Natural killer cell (primary cell): ENCODE measurements around the gene ARAP3. TPM values are rescaled to one million over a fixed set of nuclear protein-coding genes. Genes with fewer than 3 reads are reported as not detected.

Experiments used
- ATAC-seq, 3 donors: fragments of 150-1000 bp in 2 of 3; fragments of 200-7000 bp in 1 of 3; cut with Tn5 transposase; 1 replicate in 1 of 3; 2 replicates in 2 of 3; pipeline ENCODE4 v1.10.0; 2021; ENCODE audit warnings: mild to moderate bottlenecking in 2 of 3, moderate library complexity in 2 of 3
- DNase-seq, 2 donors: peaks; one replicate each; pipeline versions ENCODE4 v3.0.0 to v3.0.0-alpha.2; 2013 to 2021; ENCODE audit warnings: mixed read lengths in 1 of 2
- H3K27ac ChIP-seq: one replicate; pipeline ENCODE4 v1.5.1; 2013; ENCODE audit warnings: mild to moderate bottlenecking, low read length
- H3K27me3 ChIP-seq: one replicate; pipeline ENCODE4 v1.6.1; 2013; ENCODE audit warnings: low read length; ENCODE audit not compliant: control insufficient read depth, insufficient read depth
- H3K36me3 ChIP-seq: one replicate; pipeline ENCODE4 v1.6.1; 2013; ENCODE audit warnings: low read length; ENCODE audit not compliant: control insufficient read depth, insufficient read depth
- H3K4me1 ChIP-seq: one replicate; pipeline ENCODE4 v1.6.1; 2013; ENCODE audit warnings: low read length; ENCODE audit not compliant: control insufficient read depth, insufficient read depth
- H3K4me3 ChIP-seq: one replicate; pipeline ENCODE4 v1.5.1; 2013; ENCODE audit warnings: low read length
- H3K9me3 ChIP-seq: one replicate; pipeline ENCODE4 v1.6.1; 2013; ENCODE audit warnings: low read length; ENCODE audit not compliant: control insufficient read depth, insufficient read depth
- H3K27ac Mint-ChIP-seq, 2 donors: one replicate each; pipeline ENCODE4 v1.8.0; 2022; ENCODE audit warnings: mild to moderate bottlenecking in 2 of 2, mixed read lengths in 2 of 2, moderate library complexity in 1 of 2
- H3K27me3 Mint-ChIP-seq, 2 donors: one replicate each; pipeline ENCODE4 v1.8.0; 2022; ENCODE audit warnings: low read depth in 2 of 2, mixed read lengths in 2 of 2
- H3K36me3 Mint-ChIP-seq: one replicate; pipeline ENCODE4 v1.8.0; 2022; ENCODE audit warnings: mixed read lengths
- H3K4me1 Mint-ChIP-seq, 2 donors: one replicate each; pipeline ENCODE4 v1.8.0; 2022; ENCODE audit warnings: mixed read lengths in 2 of 2
- H3K4me3 Mint-ChIP-seq: one replicate; pipeline ENCODE4 v1.8.0; 2022; ENCODE audit warnings: mild to moderate bottlenecking, moderate library complexity, mixed read lengths
- H3K9me3 Mint-ChIP-seq, 2 donors: one replicate each; pipeline ENCODE4 v1.8.0; 2022; ENCODE audit warnings: mixed read lengths in 2 of 2
- CTCF ChIP-seq: fragments of 200-600 bp; IDR thresholded peaks from one replicate; pipeline ENCODE4 v1.8.0; 2022; ENCODE audit warnings: antibody characterized with exemption
- WGBS: methylation state at CpG from one replicate; pipeline ENCODE4 v1.1.7; 2013; ENCODE audit warnings: missing lambda C conversion rate; ENCODE audit not compliant: insufficient coverage; 5-methylcytosine and 5-hydroxymethylcytosine counted together
- intact Hi-C: fragments of 100-400 bp; cut with micrococcal nuclease; formaldehyde crosslinking; loops from one replicate; pipeline ENCODE4 v1.14.2; 2022
- total RNA-seq, 4 donors: library from RNA; stranded (reverse); fragments of 120-200 nt in 1 of 4; gene quantifications; one replicate each; pipeline versions ENCODE4 v1.2.3 to v1.2.4, GENCODE V29; 2013 to 2022

Gene ARAP3
- total RNA-seq, 3 donors from 2014 or later (not counting 1 experiment from before 2014, with no cell fraction given), result 13.9 to 25.2 (median 19.6) TPM

- Histone ChIP-seq H3K4me1 (peaks cover 21% of the 10 kb centered on the region), H3K27ac (no peak overlapping the region), H3K27me3 (no peaks in the 10 kb centered on the region), H3K4me3 (no peak overlapping the region), H3K9me3 (no peaks in the 10 kb centered on the region), H3K36me3 (peaks cover 19% of the 10 kb centered on the region)
- Mint-ChIP-seq H3K36me3 (peaks cover 9% of the 10 kb centered on the region), H3K27me3 (no peaks in the 10 kb centered on the region), H3K4me3 (no peak overlapping the region), H3K27ac (peak overlapping the region in 1 of 2 donors; percentile 54), H3K9me3 (no peaks in the 10 kb centered on the region), H3K4me1 (peaks cover 13 to 27% of the 10 kb centered on the region in 2 donors)
- 95% methylated on average over 9 of the region's 9 CpGs for WGBS
- TF ChIP-seq CTCF, result no peak
- ATAC-seq, result no peak
- no peak for DNase-seq
- intact Hi-C loops, result no loop called here
These were observed 41.3 kb downstream of the ARAP3 start for GRCh38 chr5:141640698-141641097.

GRCh38 chr5:141640051-141640415 is 42.0 kb downstream of the ARAP3 start:
- no peak overlapping the region for H3K4me3 Mint-ChIP-seq
- peaks cover 20 to 30% of the 10 kb centered on the region in 2 donors for H3K4me1 Mint-ChIP-seq
- Histone ChIP-seq H3K4me3 (no peak overlapping the region), H3K27me3 (no peaks in the 10 kb centered on the region), H3K27ac (no peak overlapping the region), H3K9me3 (no peaks in the 10 kb centered on the region), H3K36me3 (peaks cover 14% of the 10 kb centered on the region), H3K4me1 (peaks cover 25% of the 10 kb centered on the region)
- peaks cover 5% of the 10 kb centered on the region for H3K36me3 Mint-ChIP-seq
- H3K27ac Mint-ChIP-seq, result no peak overlapping the region
- no peaks in the 10 kb centered on the region for H3K9me3 Mint-ChIP-seq
- DNase-seq (no peak), ATAC-seq (no peak)
- intact Hi-C loops, result no loop called here
- 95% methylated on average over 3 of the region's 3 CpGs for WGBS
- no peaks in the 10 kb centered on the region for H3K27me3 Mint-ChIP-seq
- no peak for TF ChIP-seq CTCF

GRCh38 chr5:141639357-141640050 is 42.5 kb downstream of the ARAP3 start:
- Mint-ChIP-seq H3K27ac (no peak overlapping the region), H3K36me3 (no peaks in the 10 kb centered on the region), H3K9me3 (no peaks in the 10 kb centered on the region), H3K27me3 (no peaks in the 10 kb centered on the region), H3K4me3 (no peak overlapping the region), H3K4me1 (peaks cover 22 to 30% of the 10 kb centered on the region in 2 donors)
- H3K27ac ChIP-seq, result no peak overlapping the region
- ATAC-seq, result no peak
- H3K36me3 ChIP-seq, result peaks cover 12% of the 10 kb centered on the region
- intact Hi-C loops, result loop anchor here (5.0 kb wide), 2 partner anchors 43 to 47 kb away; partner anchors contain the start of gene ARAP3
- no peak for DNase-seq
- peaks cover 30% of the 10 kb centered on the region for H3K4me1 ChIP-seq
- no peaks in the 10 kb centered on the region for H3K27me3 ChIP-seq
- H3K4me3 ChIP-seq, result no peak overlapping the region
- no peaks in the 10 kb centered on the region for H3K9me3 ChIP-seq
- 97% methylated on average over 12 of the region's 12 CpGs for WGBS
- TF ChIP-seq CTCF, result no peak

GRCh38 chr5:141638771-141639170 is 43.3 kb downstream of the ARAP3 start:
- ATAC-seq (no peak), DNase-seq (no peak)
- no peaks in the 10 kb centered on the region for H3K27me3 ChIP-seq
- H3K27me3 Mint-ChIP-seq, result no peaks in the 10 kb centered on the region
- intact Hi-C loops, result loop anchor here (5.0 kb wide), 2 partner anchors 44 to 46 kb away; partner anchors contain the start of gene ARAP3
- 94% methylated on average over 2 of the region's 2 CpGs for WGBS
- peaks cover 30% of the 10 kb centered on the region for H3K4me1 ChIP-seq
- H3K4me3 Mint-ChIP-seq, result peak overlapping the region; percentile 86
- no peak overlapping the region for H3K4me3 ChIP-seq
- peaks cover 7% of the 10 kb centered on the region for H3K36me3 ChIP-seq
- no peaks in the 10 kb centered on the region for H3K9me3 ChIP-seq
- no peak overlapping the region for H3K27ac ChIP-seq
- peaks cover 22 to 36% of the 10 kb centered on the region in 2 donors for H3K4me1 Mint-ChIP-seq
- peak overlapping the region in 1 of 2 donors; percentile 8 for H3K27ac Mint-ChIP-seq
- no peaks in the 10 kb centered on the region for H3K36me3 Mint-ChIP-seq
- no peaks in the 10 kb centered on the region for H3K9me3 Mint-ChIP-seq
- no peak for TF ChIP-seq CTCF
